AG08396 (cell line): ENCODE results near the gene TMSB15A.
"Not testable (repeated sequence)": the region's sequence is repeated elsewhere in the genome, so short reads cannot be mapped to it uniquely, and the experiment has no call there.

Experiments used
- DNase-seq: peaks from one replicate; pipeline ENCODE4 v3.0.0; 2012; ENCODE audit warnings: low spot score, mixed read lengths

Gene TMSB15A

GRCh38 chrX:102515975-102516941 is at the start of gene TMSB15A:
Gene TMSB15A (minus strand): TSS chrX:102516739.
- DNase-seq, result peak; percentile 83

DNA sequence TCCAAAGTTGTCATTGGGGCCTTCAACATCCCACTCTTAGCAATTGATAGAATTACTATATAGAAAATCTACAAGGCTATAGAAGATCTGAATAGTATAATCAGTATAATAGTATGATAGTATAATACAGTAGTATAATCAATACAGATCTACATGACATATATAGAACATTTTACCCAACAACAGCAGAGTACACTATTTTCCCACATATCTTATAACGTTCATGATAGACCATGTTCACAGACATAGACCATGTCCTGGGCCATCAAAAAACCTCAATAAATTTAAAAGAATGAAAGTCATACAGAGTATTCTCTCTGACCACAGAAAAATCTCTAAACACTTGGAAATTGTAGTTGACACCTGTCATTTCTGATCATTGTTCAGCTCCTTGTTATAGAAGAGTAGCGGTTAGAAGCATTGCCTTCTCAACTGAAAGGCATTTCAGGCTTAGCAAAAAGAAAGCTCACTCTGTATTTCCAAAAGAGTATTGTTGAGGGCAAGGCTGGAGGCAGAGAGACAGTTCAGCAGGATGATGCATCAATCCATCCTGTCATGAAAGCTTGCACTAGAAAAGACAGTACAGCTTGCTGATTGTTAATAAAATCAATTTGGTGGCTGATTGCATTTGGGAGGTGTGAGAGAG is 44.0 kb upstream of the TMSB15A start:
- no peak for DNase-seq

- DNase-seq, result no peak
Observed at GRCh38 chrX:102558607-102559006, 42.1 kb upstream of the TMSB15A start.

- no peak for DNase-seq
Observed at GRCh38 chrX:102548231-102548630, 31.7 kb upstream of the TMSB15A start.

GRCh38 chrX:102546828-102547493 is 30.4 kb upstream of the TMSB15A start:
- DNase-seq, result no peak

DNA sequence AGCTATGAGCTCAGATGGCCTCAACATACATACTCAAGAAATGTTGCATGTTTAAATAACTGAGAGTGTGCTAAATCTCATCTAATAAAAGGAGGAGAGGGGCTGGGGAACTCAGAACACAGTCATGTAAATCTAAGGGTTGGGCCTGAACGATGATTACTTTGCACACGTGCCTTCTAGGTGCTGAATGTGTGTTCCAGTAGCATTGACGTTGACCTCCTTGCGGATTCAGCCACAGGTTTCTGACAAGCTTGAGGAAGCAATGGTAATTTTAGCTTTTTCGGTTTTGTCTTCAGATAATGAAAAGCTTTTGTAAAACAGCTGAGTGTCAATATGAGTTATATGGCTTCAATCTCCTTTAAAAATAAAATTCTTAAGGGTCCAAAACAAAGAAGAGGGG is 29.6 kb upstream of the TMSB15A start:
- not testable (repeated sequence) for DNase-seq

DNA sequence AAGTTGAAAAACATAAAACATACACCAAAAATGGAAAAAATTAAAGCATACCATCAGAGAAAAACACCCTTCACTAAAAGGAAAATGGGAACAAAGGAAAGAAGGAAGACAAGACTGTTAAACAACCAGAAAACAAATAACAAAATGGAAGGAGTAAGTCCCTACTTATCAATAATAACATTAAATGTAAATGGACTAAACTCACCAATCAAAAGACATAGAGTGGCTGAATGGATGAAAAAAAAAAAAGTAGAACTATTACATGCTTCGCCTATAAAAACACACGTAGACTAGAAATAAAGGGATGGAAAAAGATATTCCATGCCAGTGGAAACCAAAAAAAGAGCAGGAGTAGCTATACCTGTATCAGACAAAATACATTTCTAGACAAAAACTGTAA is 19.4 kb upstream of the TMSB15A start:
- no peak for DNase-seq

GRCh38 chrX:102517326-102517725 is 787 bp upstream of the TMSB15A start:
- no peak for DNase-seq

DNA sequence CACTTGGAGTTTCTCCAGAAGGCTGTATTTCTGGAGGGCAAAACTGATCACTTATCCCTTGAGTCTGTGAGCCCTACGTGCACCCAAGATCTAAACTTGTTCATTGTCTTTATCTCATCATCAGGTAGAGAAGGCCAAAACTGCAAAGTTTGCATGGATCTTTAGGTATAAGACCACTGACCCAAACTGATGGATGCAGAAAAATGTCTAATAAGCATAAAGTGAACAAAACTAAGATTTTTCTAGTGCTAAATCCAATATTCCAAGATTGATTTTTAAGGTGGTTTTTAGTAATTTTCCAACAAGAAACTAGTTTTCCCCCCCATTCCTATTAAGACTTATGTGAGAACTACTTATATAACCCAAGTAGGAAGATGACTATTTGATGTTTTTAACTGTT is 2.0 kb downstream of the TMSB15A start:
- DNase-seq, result no peak

DNA sequence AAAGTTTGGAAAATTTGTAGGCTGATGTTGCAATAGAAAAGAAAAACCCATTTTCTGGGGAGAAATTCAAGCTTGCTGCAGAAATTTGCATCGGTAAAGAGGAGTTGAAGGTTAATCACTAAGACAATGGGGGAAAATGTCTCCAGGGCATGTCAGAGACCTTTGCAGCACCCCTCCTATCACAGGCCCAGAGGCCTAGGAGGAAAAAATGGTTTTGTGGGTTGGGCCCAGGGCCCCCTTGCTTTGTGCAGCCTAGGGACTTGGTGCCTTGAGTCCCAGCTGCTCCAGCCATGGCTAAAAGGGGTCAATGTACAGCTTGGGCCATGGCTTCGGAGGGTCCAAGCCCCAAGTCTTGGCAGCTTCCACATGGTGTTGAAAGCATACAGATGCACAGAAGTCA is 17.8 kb downstream of the TMSB15A start:
- DNase-seq, result no peak

GRCh38 chrX:102491766-102492165 is 24.8 kb downstream of the TMSB15A start:
- DNase-seq, result no peak

DNA sequence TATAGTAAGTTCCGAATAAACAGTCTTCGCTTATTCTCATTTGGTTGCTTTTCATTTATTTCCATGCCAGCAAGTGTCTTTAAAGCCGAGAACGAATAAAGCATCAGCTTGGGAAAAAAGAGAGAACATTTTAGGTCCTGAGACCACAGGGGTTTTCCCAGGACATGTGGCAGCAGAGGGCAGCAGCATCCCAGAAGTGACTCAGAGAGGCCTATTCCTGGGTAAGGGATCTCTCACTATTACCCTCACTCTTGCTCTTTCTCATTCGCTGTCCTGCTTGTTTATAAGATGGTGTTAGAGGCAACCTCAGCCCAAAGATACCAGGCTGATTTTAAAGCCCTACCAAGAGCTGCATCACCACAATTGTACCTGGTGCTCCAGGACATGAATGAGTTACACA is 37.8 kb downstream of the TMSB15A start:
- not testable (repeated sequence) for DNase-seq

DNA sequence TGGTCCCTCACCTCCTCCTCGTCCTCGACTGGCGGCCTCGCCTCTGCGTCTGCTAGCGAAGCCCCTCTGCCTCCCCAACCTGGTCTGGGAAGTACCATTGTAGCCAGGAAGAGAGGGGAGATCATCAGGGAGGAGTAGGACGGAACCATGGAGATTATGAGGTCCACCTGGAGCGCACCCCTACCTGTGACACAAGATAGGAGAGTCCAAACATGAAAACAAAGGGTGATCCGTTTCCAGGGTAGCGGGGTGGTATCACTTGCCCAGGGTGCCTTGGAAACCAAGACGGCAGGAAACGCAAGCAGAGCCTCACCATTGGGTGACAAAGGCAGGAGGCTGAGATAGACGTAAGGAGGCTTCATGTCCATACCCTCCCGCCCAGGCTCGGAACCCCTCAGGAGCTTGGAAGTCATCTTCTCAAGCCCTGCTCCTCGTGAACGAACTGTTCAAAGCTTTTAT is 44.7 kb downstream of the TMSB15A start, which contains the start of gene TCP11X2:
Gene TCP11X2, minus strand, starts transcription at position 51 of the 459 bp plus-strand sequence.
- DNase-seq, result not testable (repeated sequence)

- not testable (repeated sequence) for DNase-seq
Observed at GRCh38 chrX:102470215-102470614, 46.3 kb downstream of the TMSB15A start.
